WTC11 (cell line): ENCODE measurements around the gene TMEM116.

Experiments
- ATF2 ChIP-seq: sonication (generic); formaldehyde crosslinking; IDR thresholded peaks from 2 replicates; pipeline ENCODE4 v1.8.1; 2022; ENCODE audit warnings: low read depth, missing genetic modification reagents, borderline replicate concordance
- CTCF ChIP-seq: fragments of 200-600 bp; IDR thresholded peaks from 2 replicates; pipeline ENCODE4 v1.8.0; 2022; ENCODE audit warnings: antibody characterized with exemption
- NFYB ChIP-seq: sonication (generic); formaldehyde crosslinking; conservative IDR thresholded peaks from 2 replicates; pipeline ENCODE4 v1.8.0; 2022; ENCODE audit warnings: low read depth, missing genetic modification reagents
- NR2C2 ChIP-seq: sonication (generic); formaldehyde crosslinking; IDR thresholded peaks from 2 replicates; pipeline ENCODE4 v1.8.0; 2022; ENCODE audit warnings: mild to moderate bottlenecking, missing genetic modification reagents
- NR3C1 ChIP-seq: sonication (generic); formaldehyde crosslinking; conservative IDR thresholded peaks from 2 replicates; pipeline ENCODE4 v1.8.1; 2023; ENCODE audit warnings: low read depth, mild to moderate bottlenecking, missing genetic modification reagents
- TEAD4 ChIP-seq: sonication (generic); formaldehyde crosslinking; IDR thresholded peaks from 2 replicates; pipeline ENCODE4 v1.8.0; 2022; ENCODE audit warnings: mild to moderate bottlenecking, missing genetic modification reagents
- ZNF263 ChIP-seq: sonication (generic); formaldehyde crosslinking; IDR thresholded peaks from 2 replicates; pipeline ENCODE4 v1.8.1; 2022; ENCODE audit warnings: low read depth, mild to moderate bottlenecking, moderate library complexity, missing genetic modification reagents

- no peak for TF ChIP-seq CTCF
- TF ChIP-seq NR3C1 (CRISPR knock-in tag): no peak
- no peak for TF ChIP-seq NFYB (CRISPR knock-in tag)
- no peak for TF ChIP-seq TEAD4 (CRISPR knock-in tag)
- no peak for TF ChIP-seq ZNF263 (CRISPR knock-in tag)
- TF ChIP-seq NR2C2 (CRISPR knock-in tag): no peak
- TF ChIP-seq ATF2 (CRISPR knock-in tag): no peak
Observed at GRCh38 chr12:112023759-112024396, 10.9 kb upstream of the TMEM116 start.
